DMS114 treated with DMSO at 0.1 percent for 48 hours (cell line): ENCODE results near the gene IL31RA.
"Not testable (repeated sequence)": the region's sequence is repeated elsewhere in the genome, so short reads cannot be mapped to it uniquely, and the experiment has no call there.

Experiments
- DNase-seq: peaks from one replicate; lab custom pipeline; 2025; ENCODE audit not compliant: unreplicated experiment; lab: John Stamatoyannopoulos, UW

The IL31RA gene

DNA sequence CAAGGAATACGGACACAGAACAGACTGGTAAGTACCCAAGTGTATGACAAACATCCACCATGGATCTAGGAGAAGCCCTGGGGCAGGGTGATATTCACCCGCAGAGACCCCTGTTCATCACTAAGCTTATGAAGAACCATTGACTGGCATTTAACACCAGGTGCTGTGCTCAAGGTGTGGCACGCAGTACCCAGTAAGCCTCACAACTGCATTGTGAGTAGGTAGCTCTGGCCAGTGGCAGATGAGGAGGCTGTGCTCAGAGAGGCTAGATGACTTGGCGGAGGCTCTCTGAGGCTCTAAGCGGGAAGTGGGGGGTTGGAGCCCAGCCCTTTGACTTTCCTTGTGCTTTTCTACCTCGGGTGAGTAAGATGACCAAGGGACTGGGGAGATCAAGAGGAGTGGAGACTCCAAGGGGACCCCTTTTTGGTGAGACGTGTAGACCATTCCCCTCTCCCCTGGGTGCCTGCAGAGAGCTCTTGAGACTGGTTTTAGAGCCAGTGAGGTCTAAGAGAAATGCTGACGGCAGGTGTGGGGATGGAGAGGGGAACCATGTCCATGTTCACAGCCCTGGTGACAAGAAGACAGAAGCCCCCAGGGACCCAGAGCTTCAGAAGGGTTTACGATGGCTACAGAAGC, 72.8 kb downstream of the IL31RA start:
- DNase-seq = no peak

DNA sequence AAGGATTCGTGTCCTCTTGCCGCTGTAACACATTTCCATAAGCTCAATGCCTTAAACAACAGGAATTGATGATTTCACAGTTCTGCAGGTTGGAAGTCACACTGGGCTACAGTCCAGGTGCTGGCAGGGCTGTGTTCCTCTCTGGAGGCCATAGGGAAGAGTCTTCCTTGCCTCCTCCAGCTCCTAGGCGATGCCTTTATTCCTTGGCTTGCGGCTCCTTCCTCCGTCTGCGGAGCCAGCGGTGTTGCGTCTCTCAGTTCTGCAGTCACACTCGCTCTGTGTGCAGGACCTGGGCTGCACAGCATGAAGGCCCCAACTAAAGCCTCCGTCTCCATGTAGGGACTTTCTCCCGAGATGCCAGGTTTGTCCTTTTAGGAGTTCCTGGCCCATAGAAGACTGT, 73.6 kb downstream of the IL31RA start:
- no peak for DNase-seq

DNA sequence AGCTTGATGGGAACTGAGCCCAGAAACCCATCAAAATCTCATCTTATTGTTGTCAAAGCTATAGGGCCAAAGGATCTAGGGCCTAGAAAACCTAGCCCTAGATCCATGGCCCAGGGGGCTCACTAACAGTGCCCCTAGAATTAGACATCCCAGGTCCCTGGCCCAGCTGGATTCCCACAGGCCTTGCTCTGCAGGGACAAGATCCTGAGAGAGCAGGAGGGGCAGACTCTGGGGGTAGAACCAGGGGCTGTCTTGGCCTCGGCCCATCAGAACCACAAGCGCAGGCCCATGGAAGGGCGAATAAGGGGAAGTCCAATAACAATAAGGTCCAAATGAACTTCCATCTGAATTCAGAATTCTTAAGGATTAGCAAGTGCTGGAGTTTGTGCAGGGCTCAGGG, 74.0 kb downstream of the IL31RA start:
- no peak for DNase-seq

DNA sequence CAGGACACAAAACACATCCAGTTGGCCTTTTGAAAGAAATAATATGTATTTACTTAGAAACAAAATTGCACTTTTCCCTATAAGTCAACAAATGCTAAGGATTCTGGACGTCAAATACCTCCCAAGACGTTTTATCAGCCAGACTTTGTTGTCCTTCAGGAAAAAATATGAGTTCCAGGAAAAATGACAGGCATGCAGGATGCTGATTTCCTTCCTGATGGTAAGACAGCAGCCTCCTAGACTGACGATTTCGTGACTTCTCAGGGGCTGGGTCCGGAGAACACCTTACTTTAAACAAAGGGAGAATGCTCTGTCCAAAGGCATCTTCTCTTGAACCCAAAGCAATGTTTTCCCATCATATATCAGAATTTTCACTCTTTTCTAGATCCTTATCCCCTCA, 74.6 kb downstream of the IL31RA start:
- no peak for DNase-seq

DNA sequence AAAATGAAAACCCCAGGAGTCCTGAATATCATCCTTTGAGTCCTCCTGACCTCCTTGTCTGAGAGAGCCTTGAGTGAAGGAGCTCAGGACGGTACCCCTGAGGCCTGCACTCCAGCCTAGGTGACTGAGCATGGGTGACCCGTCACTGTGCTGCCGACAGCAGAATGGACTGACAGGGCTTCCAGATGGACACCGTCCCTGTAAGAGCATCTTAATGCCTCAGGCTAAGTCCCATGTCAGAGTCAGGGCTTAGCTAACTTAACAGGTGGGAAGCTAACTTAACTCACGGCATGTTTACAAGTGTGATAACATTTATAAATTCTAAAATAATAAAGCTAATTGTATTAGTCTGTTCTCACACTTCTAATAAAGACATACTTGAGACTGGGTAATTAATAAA, 75.3 kb downstream of the IL31RA start:
- DNase-seq = no peak

DNA sequence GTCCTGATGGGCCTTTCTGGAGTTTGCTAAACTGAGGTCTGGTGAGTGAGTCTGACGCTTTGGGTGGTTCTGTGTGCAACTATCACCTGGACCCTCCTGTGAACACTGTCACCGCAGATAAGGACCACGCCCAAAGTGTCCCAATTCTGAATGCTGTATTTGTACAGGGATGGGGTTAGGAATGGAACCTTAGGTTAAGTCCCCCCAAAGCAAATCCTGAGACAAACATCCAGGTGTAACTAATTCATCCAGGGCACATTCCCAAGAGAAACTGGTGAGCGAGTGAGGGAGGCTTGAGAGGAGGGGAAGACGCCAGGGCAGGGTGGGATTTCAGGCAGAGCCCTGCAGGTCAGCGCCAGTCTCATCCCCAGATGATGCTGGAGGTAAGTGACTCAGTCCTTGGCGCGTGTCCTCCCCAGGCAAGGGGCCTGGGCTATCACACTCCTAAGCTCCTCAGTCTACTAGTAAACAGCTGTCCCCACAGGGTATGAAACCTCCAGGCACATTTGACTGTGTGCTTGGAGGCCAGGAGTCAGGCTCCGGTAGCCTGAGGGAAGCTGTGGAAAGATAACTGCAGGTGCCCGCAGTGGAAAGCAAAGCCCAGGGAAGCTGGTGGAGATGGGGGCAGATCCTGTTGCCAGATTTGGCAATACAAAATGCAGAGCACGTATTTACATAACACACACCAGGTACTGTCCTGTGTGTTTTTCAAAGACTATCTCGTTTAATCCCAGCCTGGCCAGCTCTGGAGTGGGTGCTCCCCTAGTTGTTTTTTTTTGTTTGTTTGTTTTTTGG, 76.9 kb downstream of the IL31RA start:
- no peak for DNase-seq

DNA sequence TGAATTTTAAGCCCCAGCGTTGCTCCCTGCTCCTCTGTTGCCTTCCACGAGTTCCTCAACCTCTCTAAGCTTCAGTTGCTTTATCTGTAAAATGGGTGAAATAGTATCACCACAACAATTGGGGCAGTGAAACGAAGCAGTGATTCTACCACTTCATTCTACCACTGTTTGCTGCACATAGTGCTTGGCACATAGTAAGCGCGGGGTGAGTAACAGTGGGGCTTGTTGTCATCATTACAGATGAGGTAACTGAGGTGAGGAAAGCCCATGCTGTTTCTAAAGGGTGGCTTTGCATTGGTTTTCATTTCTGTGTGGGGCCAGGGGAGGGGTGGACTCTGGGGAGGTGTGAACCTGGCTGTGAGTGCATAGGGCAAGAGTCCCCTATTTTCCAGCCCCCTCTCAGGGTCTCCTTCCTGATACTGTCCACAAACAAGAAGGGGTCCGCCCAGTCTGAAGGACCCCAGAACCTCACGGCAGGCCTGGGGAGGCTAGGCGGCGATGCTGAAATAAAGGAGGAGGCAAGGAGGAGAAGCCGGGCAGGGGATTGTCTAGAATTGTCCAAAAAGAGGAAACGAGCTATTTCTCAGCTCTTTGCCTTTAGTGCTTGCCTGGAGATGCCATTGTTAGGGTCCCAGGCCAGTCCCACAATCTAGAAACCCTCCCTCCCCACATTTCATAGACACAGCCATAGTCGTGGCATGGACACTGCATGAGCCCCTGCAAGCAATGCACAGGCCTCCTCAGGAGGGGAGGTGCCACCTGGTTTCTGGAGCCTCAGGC, 78.1 kb downstream of the IL31RA start:
- no peak for DNase-seq

DNA sequence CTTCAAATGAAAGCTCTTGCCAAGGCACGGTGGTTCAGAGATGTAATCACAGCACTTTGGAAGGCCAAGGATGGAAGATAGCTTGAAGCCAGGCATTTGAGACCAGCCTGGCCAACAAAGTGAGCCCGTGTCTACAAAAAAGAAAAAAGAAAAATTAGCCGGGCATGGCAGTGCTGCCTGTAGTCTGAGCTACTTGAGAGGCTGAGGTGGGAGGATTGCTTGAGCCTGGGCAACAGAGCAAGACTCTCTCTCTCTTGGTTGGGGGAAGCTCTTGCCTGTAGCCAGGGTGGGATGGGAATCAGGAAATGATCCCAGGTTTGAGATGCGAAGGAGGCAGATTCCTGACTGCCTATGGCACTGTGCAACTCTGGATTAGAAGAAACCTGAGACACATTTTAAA, 81.5 kb downstream of the IL31RA start:
- DNase-seq = no peak

DNA sequence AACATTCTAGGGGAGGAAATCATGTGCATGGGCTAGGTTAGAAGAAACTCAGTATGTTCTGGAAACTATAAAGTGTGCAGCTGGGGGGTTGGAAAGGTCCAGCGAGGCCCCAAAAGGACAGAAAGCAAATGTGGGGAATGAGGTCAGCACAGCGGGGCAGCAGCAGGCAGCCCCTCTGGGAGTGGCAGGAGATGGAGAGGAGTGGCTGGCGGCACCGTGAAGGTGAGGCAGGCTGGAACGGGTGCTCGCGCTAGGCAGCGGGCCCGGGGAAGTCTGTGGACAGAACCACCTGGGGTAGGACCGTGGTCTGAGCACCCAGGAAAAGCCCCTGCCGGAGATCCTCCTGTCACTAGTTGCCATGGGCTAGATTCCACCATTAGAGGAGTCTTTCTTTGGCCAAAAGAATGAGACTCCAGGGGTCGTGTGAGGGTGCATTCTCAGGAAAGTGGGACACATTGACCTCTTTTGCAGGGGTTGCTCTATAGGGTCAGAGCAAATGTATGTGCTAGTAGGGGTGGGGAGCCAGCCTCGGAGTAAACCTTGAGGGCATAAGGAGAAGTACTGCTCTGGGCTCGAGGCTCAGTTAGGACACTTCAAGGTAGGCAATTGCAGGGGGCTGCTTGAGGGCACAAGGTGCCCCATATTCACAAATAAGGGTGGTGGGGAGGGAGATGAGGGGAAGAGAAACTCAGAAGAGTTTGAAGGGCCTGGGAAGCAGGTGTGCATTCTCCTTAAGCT, 82.4 kb downstream of the IL31RA start:
- no peak for DNase-seq

DNA sequence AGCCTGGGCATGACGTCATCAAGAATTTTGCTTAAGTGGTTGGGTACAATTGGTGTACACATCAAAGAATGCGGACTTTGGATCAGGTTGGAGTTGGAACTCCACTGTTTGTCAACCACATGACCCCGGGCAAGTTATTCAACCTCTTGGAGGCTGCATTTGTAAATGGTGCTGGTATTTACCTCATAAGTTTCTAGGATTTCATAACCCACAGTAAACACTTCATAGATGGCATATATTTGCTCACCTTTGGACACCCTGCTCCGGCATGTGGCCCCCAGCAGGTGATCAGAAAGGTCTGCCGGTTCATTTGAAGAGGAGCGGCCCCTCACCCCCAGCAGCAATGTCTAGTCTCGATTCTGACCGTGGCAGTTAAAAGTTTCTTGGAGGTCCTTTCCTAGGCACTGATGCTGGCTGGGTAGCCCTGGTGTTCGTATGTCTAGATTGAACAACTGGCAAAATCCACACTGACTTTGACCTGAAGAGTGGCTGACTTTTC, 83.0 kb downstream of the IL31RA start:
- no peak for DNase-seq

DNA sequence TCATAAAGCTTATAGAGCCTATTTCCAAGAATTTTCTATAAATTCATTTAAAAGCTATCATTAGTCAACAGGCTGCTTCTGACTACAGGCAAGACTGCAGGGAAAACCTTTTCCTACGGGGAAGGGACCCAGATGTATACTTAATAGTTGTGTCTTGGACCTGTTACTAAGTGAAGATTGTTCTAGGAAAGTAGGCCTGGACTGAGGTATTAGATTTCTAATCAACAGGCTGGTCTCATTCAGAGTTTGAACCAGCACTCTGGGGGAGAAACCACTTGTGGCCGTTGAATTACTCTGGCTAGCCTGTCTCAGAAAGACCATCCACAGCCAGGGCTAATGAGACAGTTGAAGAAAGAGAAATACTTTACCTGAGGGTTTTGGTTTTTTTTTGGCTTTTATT, 83.6 kb downstream of the IL31RA start:
- DNase-seq = no peak

DNA sequence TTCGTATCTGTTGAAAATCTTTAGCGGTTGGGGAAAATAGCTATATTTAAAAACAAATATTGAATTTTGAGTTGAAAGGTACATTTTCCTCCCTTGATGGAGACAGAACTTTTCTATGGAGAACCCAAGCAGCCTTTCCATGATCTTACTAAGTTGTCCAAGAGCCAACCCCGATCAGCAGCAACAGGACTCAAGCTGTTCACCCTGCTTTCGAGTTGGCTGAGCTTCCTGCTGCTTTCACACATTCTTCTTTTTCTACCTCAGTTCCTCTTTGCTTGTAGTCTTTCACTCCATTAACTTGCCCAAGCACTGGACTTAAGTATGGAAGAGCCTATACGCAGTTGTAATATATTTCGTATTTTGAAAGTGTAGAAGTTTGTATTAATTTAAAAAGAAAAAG, 84.2 kb downstream of the IL31RA start:
- no peak for DNase-seq

DNA sequence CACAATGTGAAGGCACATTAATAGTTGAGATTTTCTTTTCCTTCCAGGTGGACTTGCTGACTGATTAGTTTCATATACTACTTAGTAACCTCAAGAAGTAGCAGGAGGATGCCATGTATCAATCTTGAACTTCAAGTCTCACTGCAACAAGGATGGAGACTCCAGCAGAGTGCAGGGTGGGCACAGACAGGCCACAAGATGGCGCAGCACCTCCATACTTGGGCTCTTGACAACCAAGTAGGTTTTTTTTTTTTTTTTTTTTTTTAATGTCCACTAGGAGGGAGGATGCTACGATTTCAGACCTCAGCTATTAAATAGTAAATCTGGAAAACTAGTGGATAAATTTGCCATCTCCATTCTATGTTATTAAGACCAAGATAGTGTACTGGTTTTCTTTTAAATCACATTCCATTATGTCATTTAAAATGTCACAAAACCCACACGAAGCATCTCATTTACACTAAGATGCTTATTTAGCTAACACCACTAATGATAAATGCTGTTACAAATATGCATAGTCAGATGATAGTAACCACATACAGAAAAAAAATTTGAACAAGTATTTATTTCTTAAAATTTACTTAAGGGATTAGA, 85.0 kb downstream of the IL31RA start:
- DNase-seq = peak; percentile 67

DNA sequence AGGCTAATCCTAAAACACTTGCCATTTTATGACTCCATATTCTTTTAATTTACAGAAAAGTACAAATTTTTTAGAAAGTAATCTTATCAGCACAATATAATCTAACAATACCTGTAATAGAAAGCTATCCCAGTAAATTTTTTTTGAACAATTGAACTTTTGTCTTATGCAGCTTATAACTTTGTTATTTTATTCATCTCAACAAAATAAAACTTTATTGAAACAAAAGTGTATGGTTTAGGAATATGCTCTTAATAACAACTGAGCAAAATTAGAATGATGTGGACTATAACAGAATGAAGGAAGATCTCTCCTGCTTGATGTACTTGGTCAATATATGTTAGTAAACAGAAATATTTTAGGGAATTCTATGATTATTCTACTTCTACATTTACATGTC, 86.4 kb downstream of the IL31RA start:
- DNase-seq = not testable (repeated sequence)

DNA sequence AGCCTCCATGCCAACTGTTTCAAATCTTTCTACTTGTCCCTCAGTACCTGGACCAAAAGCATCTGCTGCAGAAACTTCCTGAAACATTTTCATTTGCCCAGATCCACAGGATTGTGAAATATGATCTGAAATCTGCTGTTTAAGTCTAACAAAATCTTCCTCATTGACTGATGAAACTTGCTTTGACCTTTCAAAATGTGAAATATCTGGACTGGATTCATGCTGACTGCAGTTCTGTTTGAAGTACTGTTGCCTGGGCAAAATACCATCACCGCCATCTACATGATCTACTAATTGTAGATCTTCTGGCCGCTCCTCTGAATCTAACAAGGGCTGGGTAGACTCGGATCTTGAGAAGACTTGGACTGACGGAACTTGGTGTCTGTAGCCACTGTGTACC, 90.0 kb downstream of the IL31RA start:
- DNase-seq = not testable (repeated sequence)

DNA sequence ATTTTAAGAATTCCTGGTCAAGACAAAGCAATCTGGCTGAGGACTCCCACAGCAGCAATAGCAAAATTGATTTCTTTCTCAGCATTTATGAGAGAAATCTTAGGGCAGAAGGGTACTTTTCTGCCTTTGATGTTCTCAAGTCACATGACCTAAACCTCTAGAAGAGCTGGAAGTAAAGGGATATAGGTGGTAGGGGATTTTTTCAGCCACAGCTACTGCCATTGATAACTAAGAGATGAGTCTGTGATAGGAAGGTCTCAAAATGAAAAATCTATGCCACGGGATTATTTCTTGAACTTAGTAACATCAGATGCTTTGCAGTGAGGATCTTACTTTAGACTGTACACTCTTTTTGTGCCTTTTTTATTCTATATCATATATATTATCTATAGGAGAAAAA, 108.1 kb downstream of the IL31RA start:
- no peak for DNase-seq

DNA sequence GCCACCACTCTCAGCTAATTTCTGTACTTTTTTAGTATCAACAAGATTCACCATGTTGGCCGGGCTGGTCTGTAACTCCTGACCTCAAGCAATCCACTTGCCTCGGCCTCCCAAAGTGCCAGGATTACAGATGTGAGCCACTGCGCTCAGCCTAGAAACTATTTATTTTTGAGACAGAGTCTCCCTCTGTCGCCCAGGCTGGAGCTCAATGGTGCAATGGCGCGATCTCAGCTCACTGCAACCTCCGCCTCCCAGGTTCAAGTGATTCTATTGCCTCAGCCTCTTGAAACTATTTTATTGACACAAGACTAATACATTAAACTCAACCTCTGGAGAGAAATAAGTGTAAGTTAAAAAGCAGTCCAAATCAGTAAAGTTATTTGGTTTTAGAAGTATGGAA, 109.6 kb downstream of the IL31RA start:
- DNase-seq = no peak

DNA sequence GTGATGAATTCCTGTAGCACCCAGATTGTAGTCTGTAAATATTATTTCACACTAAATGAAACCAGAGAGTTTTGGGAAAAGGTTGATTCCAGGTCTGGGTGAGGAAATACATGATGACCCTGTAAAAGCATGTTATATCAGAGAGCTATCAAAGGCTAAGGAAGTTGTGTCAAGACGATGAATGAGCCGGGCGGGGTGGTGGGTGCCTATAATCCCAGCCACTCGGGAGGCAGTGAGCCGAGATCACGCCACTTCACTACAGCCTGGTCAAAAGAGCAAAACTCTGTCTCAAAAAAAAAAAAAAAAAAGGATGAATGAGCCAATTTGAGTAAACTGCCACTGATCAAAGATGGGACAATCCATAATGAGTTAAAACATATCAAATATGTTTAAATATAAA, 114.4 kb downstream of the IL31RA start:
- DNase-seq = no peak

DNA sequence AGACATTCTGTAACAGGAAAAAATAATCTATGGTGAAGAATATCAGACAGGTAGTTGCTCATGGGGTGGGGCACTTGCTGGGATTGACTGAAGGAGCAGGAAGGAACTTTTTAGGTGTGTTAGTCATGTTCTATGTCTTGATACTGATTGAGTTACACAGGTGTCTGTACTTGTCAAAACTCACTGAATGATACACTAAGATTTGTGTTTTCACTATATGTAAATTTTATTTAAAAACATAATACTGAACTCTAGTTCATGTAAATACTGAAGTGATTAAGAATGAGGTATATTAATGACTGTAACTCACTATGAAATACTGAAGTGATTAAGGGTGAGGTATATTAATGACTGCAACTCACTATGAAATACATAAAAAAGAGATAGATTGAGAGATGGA, 115.1 kb downstream of the IL31RA start:
- no peak for DNase-seq

DNA sequence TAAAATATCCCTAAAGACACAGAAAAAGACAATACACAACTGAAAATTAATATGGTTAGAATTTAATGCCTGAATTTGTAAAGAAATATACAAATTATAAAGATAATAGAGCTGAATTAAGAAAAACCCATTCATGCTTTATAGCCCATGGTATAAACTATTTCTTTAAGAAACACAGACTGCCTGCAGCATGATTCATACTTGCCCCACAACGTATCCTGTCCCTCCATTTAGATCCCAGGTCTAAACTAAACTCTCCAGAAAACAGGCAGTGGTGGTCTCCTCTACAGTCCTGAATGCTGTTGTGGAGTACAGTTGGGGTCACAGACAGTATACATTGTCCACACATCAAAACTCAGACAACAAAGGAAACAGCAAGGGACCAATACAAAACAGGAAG, 118.8 kb downstream of the IL31RA start:
- no peak for DNase-seq
